Dedifferentiated amniotic fluid mesenchymal stem cell (primary cell): ENCODE data around the gene C10orf67.
"Not testable (repeated sequence)": the region's sequence is repeated elsewhere in the genome, so short reads cannot be mapped to it uniquely, and the experiment has no call there.

ENCODE experiments used
- DNase-seq: peaks from one replicate; pipeline ENCODE4 v3.0.0-alpha.2; 2016; ENCODE audit errors: extremely low spot score

C10orf67 gene

GRCh38 chr10:23362069-23362830 lies 17.7 kb upstream of the C10orf67 start:
- DNase-seq, result no peak

- no peak for DNase-seq
Measured at GRCh38 chr10:23361665-23362064, 17.1 kb upstream of the C10orf67 start.

- DNase-seq, result no peak
Measured at GRCh38 chr10:23359692-23360380, 15.2 kb upstream of the C10orf67 start.

DNA sequence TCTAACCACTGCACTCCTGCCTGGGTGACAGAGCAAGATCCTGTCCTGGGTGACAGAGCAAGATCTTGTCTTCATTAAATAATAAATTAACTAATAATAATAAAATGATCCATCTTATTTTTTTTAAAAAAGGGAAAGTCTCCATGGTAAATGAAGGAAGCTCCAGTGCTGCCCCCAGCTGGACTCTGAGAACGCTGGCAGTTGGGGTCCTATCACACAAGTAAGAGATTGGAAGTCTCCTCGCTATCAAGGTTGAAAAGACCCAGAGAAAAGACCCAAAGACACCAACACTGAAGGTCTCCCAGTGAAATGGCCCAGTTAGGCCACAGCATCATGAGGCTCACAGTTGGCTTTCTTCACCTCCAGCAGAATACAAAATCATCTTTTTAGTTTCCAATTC lies 13.8 kb upstream of the C10orf67 start:
- no peak for DNase-seq

GRCh38 chr10:23354630-23355279 lies 10.2 kb upstream of the C10orf67 start:
- DNase-seq, result no peak

DNA sequence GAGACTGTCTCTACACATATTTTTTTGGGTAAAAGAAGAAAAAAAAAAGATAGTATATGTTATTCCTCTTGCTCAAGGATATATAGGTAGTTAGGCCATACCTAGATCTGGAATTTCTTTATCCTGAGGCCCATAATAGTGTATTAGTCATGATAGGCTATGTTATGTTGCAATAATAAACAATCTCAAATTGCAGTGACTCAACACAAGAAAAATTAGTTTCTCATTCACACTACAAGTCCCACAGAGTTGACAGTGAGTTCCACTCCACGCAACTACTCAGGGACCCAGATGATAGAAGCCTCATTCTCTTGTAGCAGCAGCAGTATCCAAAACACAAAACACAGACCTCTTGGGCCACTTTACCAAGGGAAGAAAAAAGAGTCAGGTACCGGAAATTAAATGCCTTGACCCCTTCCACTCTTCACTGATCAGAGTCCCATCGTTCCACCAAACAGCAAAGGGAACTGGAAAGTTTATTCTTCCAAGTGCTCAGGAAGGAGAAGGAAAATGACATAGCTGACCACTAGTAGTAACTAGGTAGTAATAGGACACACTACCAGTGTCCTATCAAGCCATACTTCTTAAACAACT lies 7.4 kb upstream of the C10orf67 start:
- peak; percentile 49 for DNase-seq

- not testable (repeated sequence) for DNase-seq
Measured at GRCh38 chr10:23350706-23351105, 6.1 kb upstream of the C10orf67 start.

- DNase-seq, result peak; percentile 52
Measured at GRCh38 chr10:23345861-23346260, 1.3 kb upstream of the C10orf67 start.

DNA sequence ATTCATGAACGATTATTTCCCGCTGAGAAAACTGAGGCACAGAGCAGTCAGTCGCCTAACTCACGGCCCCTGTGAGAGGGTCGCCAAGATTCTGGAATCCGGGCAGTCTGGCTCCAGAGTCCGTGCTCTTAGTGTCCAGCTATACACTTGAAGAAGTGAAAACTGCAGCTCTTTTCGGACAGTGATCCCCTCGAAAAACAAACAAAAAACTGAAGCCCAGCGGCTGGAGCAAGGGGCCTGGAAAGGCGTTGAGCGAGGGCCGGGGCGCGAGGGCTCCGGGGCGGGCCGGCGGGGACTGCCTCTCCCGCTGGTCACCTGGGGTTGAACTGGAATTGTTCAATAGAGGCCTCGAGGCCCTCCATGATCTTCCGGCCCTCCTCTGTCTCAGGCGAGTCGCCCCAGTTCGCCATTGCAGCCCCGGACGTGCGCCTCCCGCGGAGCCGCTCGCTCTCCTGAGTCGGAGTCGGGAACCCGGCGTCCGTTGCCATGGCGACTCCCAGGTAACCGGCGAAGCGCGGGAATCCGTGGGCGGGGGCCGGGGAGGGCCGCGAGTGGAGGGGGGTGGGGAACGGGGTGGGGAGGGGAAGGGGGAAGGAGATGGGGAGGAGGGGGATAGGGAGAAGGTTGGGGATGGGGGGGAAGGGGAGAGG lies 881 bp downstream of the C10orf67 start:
- DNase-seq, result no peak

DNA sequence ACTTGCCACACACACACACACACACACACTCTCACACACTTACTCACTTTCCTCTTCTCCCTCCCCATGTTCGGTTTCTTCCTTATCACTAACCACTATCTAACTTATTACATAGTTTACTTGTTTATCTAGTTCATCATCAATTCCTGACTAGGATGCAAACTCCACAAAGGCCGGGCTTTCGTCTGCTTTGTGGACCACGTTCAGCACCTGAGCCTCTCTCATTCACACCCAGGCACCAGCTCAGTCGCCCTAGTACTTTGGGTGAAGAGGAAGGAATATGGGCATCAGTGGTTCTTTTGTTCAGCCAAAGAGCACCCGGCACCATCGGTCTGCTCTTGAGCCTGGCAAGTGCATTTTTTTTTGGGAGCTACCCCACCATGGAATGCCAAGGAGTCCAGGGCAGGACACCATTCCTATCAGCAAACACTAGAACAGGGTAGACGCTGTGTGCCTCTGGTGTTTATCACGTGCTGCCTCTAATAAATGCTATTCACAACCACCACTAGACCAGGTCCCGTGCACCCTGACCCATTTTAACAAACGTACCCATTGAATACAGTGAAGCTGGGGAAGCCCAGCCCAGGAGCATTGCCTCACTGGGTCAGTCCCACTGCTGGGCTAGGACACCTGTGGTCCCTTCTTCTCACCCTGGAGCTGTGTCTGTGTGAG lies 2.2 kb downstream of the C10orf67 start:
- DNase-seq, result no peak

DNA sequence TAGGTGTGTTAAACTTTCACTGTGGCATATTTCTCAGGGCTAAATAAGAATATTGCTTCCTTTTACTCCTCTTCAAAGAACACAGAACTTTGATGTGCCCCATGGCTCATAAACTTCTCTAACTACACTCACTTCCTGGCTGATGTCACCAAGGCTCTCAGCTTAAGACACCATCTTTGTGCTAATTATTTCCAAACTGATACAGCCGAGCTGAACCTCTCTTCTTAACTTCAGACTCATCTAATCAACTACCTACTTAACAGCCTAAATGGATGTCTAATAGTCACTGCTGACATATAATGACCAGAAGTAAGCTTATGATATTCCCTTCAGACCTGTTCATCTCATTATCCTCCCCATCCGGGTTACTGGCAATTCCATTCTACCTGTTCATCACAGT lies 3.6 kb downstream of the C10orf67 start:
- no peak for DNase-seq

DNA sequence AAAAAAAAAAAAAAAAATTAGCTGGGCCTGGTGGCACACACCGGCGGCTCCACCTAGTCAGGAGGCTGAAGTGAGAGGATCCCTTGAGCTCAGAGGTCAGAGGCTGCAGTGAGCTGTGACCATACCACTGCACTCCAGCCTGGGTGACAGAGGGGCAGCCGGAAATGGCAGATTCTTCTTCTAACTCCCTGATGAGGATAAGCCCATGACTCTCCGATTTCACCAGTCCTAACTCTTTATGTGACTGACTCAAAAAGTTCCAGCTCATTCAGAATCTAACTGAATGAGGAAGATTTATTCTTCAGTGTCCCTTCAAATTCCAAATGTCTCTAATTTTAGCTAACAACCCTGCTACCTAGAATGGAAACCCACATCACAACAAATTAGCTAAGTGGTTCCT lies 4.2 kb downstream of the C10orf67 start:
- DNase-seq, result no peak

- no peak for DNase-seq
Measured at GRCh38 chr10:23338886-23339285, 5.7 kb downstream of the C10orf67 start.

GRCh38 chr10:23338155-23338828 lies 6.3 kb downstream of the C10orf67 start:
- no peak for DNase-seq

DNA sequence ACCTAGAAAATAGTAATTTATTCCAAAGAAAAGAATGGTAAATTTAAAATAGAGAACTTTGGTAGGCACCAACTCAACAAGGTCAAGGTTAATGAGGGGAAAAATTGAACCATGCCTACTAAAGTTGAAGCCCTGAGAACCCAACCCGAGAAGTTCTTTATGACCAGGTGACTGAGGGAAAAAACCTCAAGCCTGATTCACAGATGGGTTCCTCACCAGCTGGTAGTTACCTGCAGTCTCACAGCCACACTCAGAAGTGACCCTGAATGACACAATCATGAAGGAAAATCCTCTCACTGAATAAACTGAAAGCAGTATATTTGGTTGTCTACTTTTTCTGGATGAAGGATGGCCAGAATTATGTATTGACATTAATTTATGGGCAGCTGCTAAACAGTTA lies 7.0 kb downstream of the C10orf67 start:
- no peak for DNase-seq

GRCh38 chr10:23331567-23332301 lies 12.9 kb downstream of the C10orf67 start:
- DNase-seq, result peak; percentile 64

DNA sequence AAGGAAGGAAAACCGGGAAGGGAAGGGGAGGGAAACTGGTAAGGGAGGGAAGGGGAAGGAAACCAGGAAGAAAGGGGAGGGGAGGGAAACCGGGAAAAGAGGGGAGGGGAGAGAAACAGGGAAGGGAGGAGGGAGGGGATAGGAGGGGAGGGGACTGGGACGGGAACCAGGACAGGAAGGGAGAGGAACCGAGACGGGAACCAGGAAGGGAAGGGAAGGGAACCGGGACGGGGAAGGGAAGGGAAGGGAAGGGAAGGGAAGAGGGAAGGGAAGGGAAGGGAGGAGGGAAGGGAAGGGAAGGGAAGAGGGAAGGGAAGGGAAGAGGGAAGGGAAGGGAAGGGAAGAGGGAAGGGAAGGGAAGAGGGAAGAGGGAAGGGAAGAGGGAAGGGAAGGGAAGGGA lies 13.6 kb downstream of the C10orf67 start:
- DNase-seq, result no peak

- DNase-seq, result no peak
Measured at GRCh38 chr10:23326544-23327307, 17.9 kb downstream of the C10orf67 start.

DNA sequence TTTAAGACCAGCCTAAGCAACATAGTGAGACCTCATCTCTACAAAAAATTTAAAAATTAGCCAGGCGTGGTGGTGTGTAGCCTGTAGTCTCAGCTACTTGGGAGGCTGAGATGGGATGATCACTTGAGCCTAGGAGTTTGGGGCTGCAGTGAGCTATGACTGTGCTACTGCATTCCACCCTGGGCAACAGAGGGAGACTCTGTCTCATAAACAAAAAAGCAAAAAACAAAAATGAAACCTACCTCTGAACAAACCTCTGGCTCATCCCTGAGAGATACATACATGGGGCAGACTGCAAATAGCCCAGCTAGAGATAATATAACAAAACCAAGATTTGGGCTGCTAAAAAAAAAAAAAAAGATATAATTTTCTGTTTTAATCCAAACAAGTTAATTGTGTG lies 19.5 kb downstream of the C10orf67 start:
- DNase-seq, result no peak
